Erythroblast (primary cell): ENCODE measurements around the gene ZNF217.

Experiments
- GATA1 ChIP-seq: IDR thresholded peaks from 2 replicates; pipeline ENCODE4 v1.6.1; 2011; ENCODE audit warnings: low read depth, mild to moderate bottlenecking, control low read depth, low read length, moderate library complexity
- POLR2A ChIP-seq: IDR thresholded peaks from 2 replicates; pipeline ENCODE4 v1.6.1; 2011; ENCODE audit warnings: mild to moderate bottlenecking, low read length

DNA sequence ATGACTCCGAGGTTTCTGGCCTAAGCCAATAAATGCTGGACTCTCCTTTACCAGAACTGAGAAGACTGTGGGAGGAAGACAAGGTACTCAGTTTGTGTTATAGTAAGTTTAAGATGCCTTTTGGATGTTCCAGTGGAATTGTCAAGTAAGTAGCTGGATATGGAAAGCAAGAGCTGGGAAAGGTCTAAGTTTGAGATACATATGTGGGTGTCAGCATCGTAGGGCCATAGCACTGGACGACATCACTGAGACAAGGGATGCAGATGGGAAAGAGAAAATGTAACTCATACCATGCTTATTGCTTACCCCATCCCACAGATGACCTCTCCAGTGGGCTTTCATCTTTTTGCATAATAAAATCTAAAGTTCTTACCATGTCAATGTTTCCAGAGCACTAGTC lies 45.5 kb upstream of the ZNF217 start:
- TF ChIP-seq POLR2A (no peak), GATA1 (no peak)
